H1 (cell line): ENCODE results near the gene OR2V1. TPM values are rescaled to one million over a fixed set of nuclear protein-coding genes. Genes with fewer than 3 reads are reported as not detected.

Experiments used
- CTCF ChIA-PET: fragments of 300-600 bp; sonication (Branson Sonifier 250); formaldehyde crosslinking; loops from one replicate; lab custom pipeline; 2021; ENCODE audit not compliant: partially characterized antibody; lab: Charles Lee
- POLR2A ChIA-PET: fragments of 300-600 bp; sonication (Branson Sonifier 250); formaldehyde crosslinking; loops from one replicate; lab custom pipeline; 2021; ENCODE audit warnings: inconsistent platforms; ENCODE audit not compliant: partially characterized antibody; lab: Charles Lee
- DNase-seq, 2 experiments: peaks; one replicate each; pipeline versions ENCODE4 v3.0.0 to v3.0.0-alpha.2; 2010 to 2022; ENCODE audit warnings: low spot score in 2 of 2, low read depth in 1 of 2, mixed read lengths in 1 of 2
- FAIRE-seq: peaks from 2 replicates; lab custom pipeline; 2011; peaks lifted over from hg19 to GRCh38; lab: Jason Lieb, UNC
- H2AFZ ChIP-seq: 2 replicates; pipeline ENCODE4 v1.8.1; 2012; ENCODE audit warnings: low read length, inconsistent platforms
- H2AK5ac ChIP-seq: 2 replicates; pipeline ENCODE4 v1.6.1; 2013; ENCODE audit warnings: low read depth, low read length
- H2BK120ac ChIP-seq: replicated peaks from 2 replicates; pipeline ENCODE3; 2013; ENCODE audit warnings: low read depth, low read length, inconsistent platforms
- H2BK12ac ChIP-seq: 2 replicates; pipeline ENCODE4 v1.6.1; 2013; ENCODE audit warnings: low read depth, low read length
- H2BK15ac ChIP-seq: 2 replicates; pipeline ENCODE4 v1.6.1; 2013; ENCODE audit warnings: low read length
- H2BK20ac ChIP-seq: 2 replicates; pipeline ENCODE4 v1.6.1; 2013; ENCODE audit warnings: low read length
- H2BK5ac ChIP-seq: 2 replicates; pipeline ENCODE4 v1.6.1; 2013; ENCODE audit warnings: low read depth, low read length
- H3K14ac ChIP-seq: 2 replicates; pipeline ENCODE4 v1.6.1; 2013; ENCODE audit warnings: inconsistent platforms; ENCODE audit not compliant: insufficient read length
- H3K18ac ChIP-seq: 2 replicates; pipeline ENCODE4 v1.6.1; 2013; ENCODE audit warnings: low read length; ENCODE audit errors: extremely low read depth
- H3K23ac ChIP-seq: 2 replicates; pipeline ENCODE4 v1.6.1; 2013; ENCODE audit warnings: inconsistent platforms; ENCODE audit not compliant: insufficient read length
- H3K23me2 ChIP-seq: 2 replicates; pipeline ENCODE4 v1.6.1; 2013; ENCODE audit warnings: low read depth, low read length
- H3K27ac ChIP-seq: 2 replicates; pipeline ENCODE4 v1.6.1; 2011; ENCODE audit warnings: low read depth, low read length, inconsistent platforms
- H3K27me3 ChIP-seq, 4 experiments: replicated peaks in 1 of 4; 1 replicate in 1 of 4; 2 replicates in 3 of 4; pipeline versions ENCODE4 v1.6.1 to v1.8.1; 2011 to 2013; ENCODE audit warnings: low read length in 3 of 4, mild to moderate bottlenecking in 3 of 4, inconsistent platforms in 2 of 4, mixed read lengths in 2 of 4, moderate library complexity in 1 of 4; ENCODE audit not compliant: control insufficient read depth in 3 of 4, insufficient read depth in 3 of 4; ENCODE audit errors: extremely low read depth in 1 of 4
- H3K36me3 ChIP-seq, 4 experiments: 2 replicates each; pipeline versions ENCODE4 v1.6.1 to v1.8.1; 2011 to 2013; ENCODE audit warnings: mild to moderate bottlenecking in 4 of 4, low read length in 3 of 4, moderate library complexity in 2 of 4, control low read depth in 1 of 4, inconsistent platforms in 1 of 4; ENCODE audit not compliant: insufficient read depth in 4 of 4, control insufficient read depth in 2 of 4
- H3K4ac ChIP-seq: replicated peaks from 2 replicates; pipeline ENCODE3; 2013; ENCODE audit warnings: low read length, low read depth, mixed read lengths, inconsistent platforms; ENCODE audit not compliant: insufficient read length
- H3K4me1 ChIP-seq, 4 experiments: replicated peaks in 1 of 4; 1 replicate in 1 of 4; 2 replicates in 3 of 4; pipeline versions ENCODE4 v1.6.1 to v1.8.1; 2011 to 2013; ENCODE audit warnings: low read length in 3 of 4, inconsistent platforms in 2 of 4, mixed read lengths in 1 of 4; ENCODE audit not compliant: insufficient read depth in 4 of 4, control insufficient read depth in 3 of 4
- H3K4me2 ChIP-seq, 2 experiments: 2 replicates each; pipeline versions ENCODE4 v1.6.1 to v1.8.1; 2011 to 2013; ENCODE audit warnings: low read depth in 2 of 2, low read length in 2 of 2, control low read depth in 1 of 2, inconsistent platforms in 1 of 2, mild to moderate bottlenecking in 1 of 2; ENCODE audit not compliant: insufficient read depth in 1 of 2
- H3K4me3 ChIP-seq, 4 experiments: fragments of 200-600, 300-600 bp in 1 of 4; sonication (generic), shearing (Covaris generic), sonication (Bioruptor Twin) in 1 of 4; 2 replicates each; pipeline versions ENCODE4 v1.5.1 to v1.8.1; 2011 to 2016; ENCODE audit warnings: low read length in 4 of 4, low read depth in 3 of 4, control low read depth in 2 of 4, inconsistent platforms in 2 of 4, mild to moderate bottlenecking in 2 of 4, mixed read lengths in 1 of 4, moderate library complexity in 1 of 4; ENCODE audit not compliant: insufficient read depth in 2 of 4; ENCODE audit errors: extremely low read depth in 1 of 4
- H3K56ac ChIP-seq: replicated peaks from 2 replicates; pipeline ENCODE3; 2013; ENCODE audit warnings: low read depth, mild to moderate bottlenecking, mixed read lengths, low read length, inconsistent platforms; ENCODE audit not compliant: insufficient read length
- H3K79me1 ChIP-seq: 2 replicates; pipeline ENCODE4 v1.6.1; 2013; ENCODE audit warnings: low read depth, low read length, control low read depth
- H3K79me2 ChIP-seq, 2 experiments: 2 replicates each; pipeline versions ENCODE4 v1.6.1 to v1.8.1; 2012 to 2013; ENCODE audit warnings: low read length in 2 of 2, mild to moderate bottlenecking in 2 of 2, inconsistent platforms in 1 of 2; ENCODE audit not compliant: insufficient read depth in 2 of 2, control insufficient read depth in 1 of 2
- H3K9ac ChIP-seq, 4 experiments: replicated peaks in 1 of 4; 1 replicate in 1 of 4; 2 replicates in 3 of 4; pipeline versions ENCODE4 v1.6.1 to v1.8.1; 2011 to 2013; ENCODE audit warnings: low read depth in 3 of 4, low read length in 3 of 4, control low read depth in 2 of 4, mild to moderate bottlenecking in 2 of 4, moderate library complexity in 2 of 4, inconsistent platforms in 1 of 4; ENCODE audit errors: extremely low read depth in 1 of 4
- H3K9me3 ChIP-seq, 2 experiments: 2 replicates each; pipeline versions ENCODE4 v1.6.1 to v1.8.1; 2012 to 2013; ENCODE audit warnings: mild to moderate bottlenecking in 2 of 2, moderate library complexity in 2 of 2, control low read depth in 1 of 2, inconsistent platforms in 1 of 2, low read depth in 1 of 2, low read length in 1 of 2, mixed read lengths in 1 of 2; ENCODE audit not compliant: insufficient read depth in 2 of 2
- H4K20me1 ChIP-seq, 2 experiments: replicated peaks in 1 of 2; 2 replicates each; pipeline versions ENCODE3 to v1.8.1; 2011 to 2013; ENCODE audit warnings: inconsistent platforms in 2 of 2, low read length in 2 of 2, mild to moderate bottlenecking in 1 of 2; ENCODE audit not compliant: insufficient read depth in 2 of 2, control insufficient read depth in 1 of 2
- H4K5ac ChIP-seq: 2 replicates; pipeline ENCODE4 v1.6.1; 2013; ENCODE audit warnings: low read length, low read depth, mixed read lengths, inconsistent platforms; ENCODE audit not compliant: insufficient read length
- H4K8ac ChIP-seq: 2 replicates; pipeline ENCODE4 v1.8.0; 2013; ENCODE audit warnings: mild to moderate bottlenecking, moderate library complexity, low read length, inconsistent platforms; ENCODE audit not compliant: insufficient read depth; ENCODE audit errors: extremely low read depth
- H4K91ac ChIP-seq: replicated peaks from 2 replicates; pipeline ENCODE3; 2013; ENCODE audit warnings: low read length, mixed read lengths, inconsistent platforms; ENCODE audit not compliant: insufficient read length
- CBX8 ChIP-seq: fragments of 300-800, 300-1000 bp; sonication (generic); IDR thresholded peaks from 2 replicates; pipeline ENCODE4 v1.7.1; 2016; ENCODE audit warnings: low read depth, low read length, borderline replicate concordance
- CTBP2 ChIP-seq: IDR thresholded peaks from 2 replicates; pipeline ENCODE4 v1.7.0; 2011; ENCODE audit warnings: borderline replicate concordance, mild to moderate bottlenecking, moderate library complexity, mixed read lengths, low read length; ENCODE audit not compliant: insufficient read depth, insufficient read length
- JUND ChIP-seq: IDR thresholded peaks from 2 replicates; pipeline ENCODE4 v1.6.1; 2011; ENCODE audit warnings: mild to moderate bottlenecking, improper control_type of control experiment, low read length
- WGBS, 2 experiments: shearing (Covaris generic) in 1 of 2; methylation state at CpG; one replicate each; pipeline versions ENCODE4 v1.1.6 to v1.1.7; 2013 to 2015; ENCODE audit warnings: low lambda C conversion rate in 2 of 2, mixed read lengths in 2 of 2, inconsistent platforms in 1 of 2, low coverage in 1 of 2, missing lambda C conversion rate in 1 of 2; ENCODE audit not compliant: insufficient replicate concordance in 2 of 2, insufficient coverage in 1 of 2, insufficient read length in 1 of 2; ENCODE audit errors: extremely low coverage in 1 of 2, missing lambda C conversion rate in 1 of 2; 5-methylcytosine and 5-hydroxymethylcytosine counted together
- polyA plus RNA-seq, 7 experiments: library from polyadenylated mRNA; depleted of rRNA in 3 of 7; stranded (reverse) in 5 of 7; unstranded in 2 of 7; fragments of >200 nt in 5 of 7; fragments of 200-250 nt in 2 of 7; gene quantifications; 1 replicate in 5 of 7; 2 replicates in 1 of 7; 4 replicates in 1 of 7; pipeline versions ENCODE4 v1.2.1 to v1.2.3, GENCODE V29; 2011 to 2013; ENCODE audit warnings: missing spikeins in 2 of 7, mixed read lengths in 2 of 7
- total RNA-seq: library from RNA; stranded (reverse); fragmentation: NEBNext Ultra II Directional; extraction: Animal tissue kit (Norgen Biotek cat#: 25700); gene quantifications from 2 replicates; pipeline ENCODE4 v1.2.1, GENCODE V29; 2021

OR2V1 gene
- total and polyA plus RNA-seq, 2 of the 8 experiments (the other 6 are each of a cell fraction or from before 2014, with no cell fraction given), result not detected

DNA sequence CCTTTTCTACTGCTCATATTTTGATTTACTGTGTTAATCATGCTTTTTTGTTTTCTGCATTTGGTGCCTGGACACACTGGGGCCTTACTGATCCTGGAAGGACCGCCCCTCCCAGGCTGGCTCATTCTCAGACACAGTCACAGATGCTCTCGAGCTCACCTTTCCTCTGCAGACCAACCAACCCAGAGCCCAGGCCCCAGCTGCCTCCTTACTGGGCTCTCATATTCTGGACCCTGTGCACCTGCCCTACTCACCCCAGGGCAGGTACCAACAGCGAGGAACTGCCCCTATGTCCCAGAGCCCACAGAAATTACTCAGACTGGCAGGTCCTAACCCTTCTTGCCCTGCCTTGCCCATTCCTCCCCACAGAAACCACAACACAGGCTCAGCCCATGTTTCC, 9.8 kb upstream of the OR2V1 start:
- CTCF ChIA-PET, result interaction anchor here (1.5 to 1.6 kb wide), 2 partner anchors 15 to 19 kb away, joined by 4 to 5 read pairs; no protein-coding TSS in a partner anchor
- Histone ChIP-seq H4K91ac (no peak overlapping the region), H3K27me3 (no peaks in the 10 kb centered on the region; a peak in 1 of 7 replicates), H3K79me2 (no peaks in the 10 kb centered on the region), H3K23ac (no peak overlapping the region), H3K9ac (no peak overlapping the region), H3K36me3 (no peaks in the 10 kb centered on the region), H3K4me1 (no peaks in the 10 kb centered on the region), H2BK15ac (no peak overlapping the region), H3K27ac (no peak overlapping the region), H3K23me2 (no peaks in the 10 kb centered on the region), H3K79me1 (no peaks in the 10 kb centered on the region), H3K4me3 (no peak overlapping the region), H2BK12ac (no peak overlapping the region), H3K4me2 (no peak overlapping the region), H3K14ac (no peak overlapping the region), H4K20me1 (no peaks in the 10 kb centered on the region), H3K4ac (no peak overlapping the region), H2BK20ac (no peak overlapping the region), H4K8ac (no peak overlapping the region), H4K5ac (no peak overlapping the region), H2BK5ac (no peak overlapping the region), H2AFZ (no peak overlapping the region), H3K18ac (no peak overlapping the region), H3K9me3 (peaks cover 4 to 5% of the 10 kb centered on the region in 2 experiments; a peak in 2 of 4 replicates), H2BK120ac (no peak overlapping the region), H2AK5ac (no peak overlapping the region), H3K56ac (no peak overlapping the region)
- WGBS, 2 experiments, result 83% methylated on average over 3 of the region's 3 CpGs; no CpG with 5 or more reads in 1 of the 2 experiments
- POLR2A ChIA-PET, result no interaction called here
- FAIRE-seq (no peak), DNase-seq (no peak)
- no peak for TF ChIP-seq CBX8
- no peak for TF ChIP-seq JUND
- no peak for TF ChIP-seq CTBP2
